Measurements from ENCODE around the gene PHC2.

Gene PHC2

GRCh38 chr1:33330906-33331305, 100.0 kb downstream of the PHC2 start:
- no peak for ATAC-seq
- TF ChIP-seq OSR1 (CRISPR knock-in tag; IDR thresholded peaks at IDR 0.05) (no peak), CREB5 (CRISPR knock-in tag; IDR thresholded peaks at IDR 0.05; ENCODE audit: low read depth) (no peak), ZNF70 (CRISPR knock-in tag; IDR thresholded peaks at IDR 0.05) (no peak), BACH2 (CRISPR knock-in tag; IDR thresholded peaks at IDR 0.05; ENCODE audit: borderline replicate concordance) (no peak), ZC3H10 (CRISPR knock-in tag; IDR thresholded peaks at IDR 0.05) (no peak), CSRNP3 (CRISPR knock-in tag; IDR thresholded peaks at IDR 0.05) (no peak), CSDC2 (CRISPR knock-in tag; IDR thresholded peaks at IDR 0.05) (no peak), PATZ1 (CRISPR knock-in tag; IDR thresholded peaks at IDR 0.05; ENCODE audit: borderline replicate concordance) (no peak), SNAI2 (CRISPR knock-in tag; IDR thresholded peaks at IDR 0.05) (no peak), TOX (CRISPR knock-in tag; IDR thresholded peaks at IDR 0.05; ENCODE audit: borderline replicate concordance) (no peak), ZFP30 (CRISPR knock-in tag; IDR thresholded peaks at IDR 0.05) (no peak), ESRRG (CRISPR knock-in tag; IDR thresholded peaks at IDR 0.05) (no peak), GLIS3 (CRISPR knock-in tag; IDR thresholded peaks at IDR 0.05) (no peak), ZFP3 (CRISPR knock-in tag; IDR thresholded peaks at IDR 0.05) (no peak), RARB (CRISPR knock-in tag; IDR thresholded peaks at IDR 0.05) (no peak)

- no peak for ATAC-seq
- TF ChIP-seq POU6F1 (CRISPR knock-in tag; IDR thresholded peaks at IDR 0.05; ENCODE audit: borderline replicate concordance, low read depth) (no peak), ZFP3 (CRISPR knock-in tag; IDR thresholded peaks at IDR 0.05) (no peak), BACH2 (CRISPR knock-in tag; IDR thresholded peaks at IDR 0.05; ENCODE audit: borderline replicate concordance) (no peak), ZFP30 (CRISPR knock-in tag; IDR thresholded peaks at IDR 0.05) (no peak), TOX (CRISPR knock-in tag; IDR thresholded peaks at IDR 0.05; ENCODE audit: borderline replicate concordance) (no peak), TSHZ2 (CRISPR knock-in tag; IDR thresholded peaks at IDR 0.05) (no peak), TCF4 (CRISPR knock-in tag; IDR thresholded peaks at IDR 0.05; ENCODE audit: borderline replicate concordance) (no peak), ISL1 (CRISPR knock-in tag; IDR thresholded peaks at IDR 0.05) (no peak), SNAI2 (CRISPR knock-in tag; IDR thresholded peaks at IDR 0.05) (no peak), OSR1 (CRISPR knock-in tag; IDR thresholded peaks at IDR 0.05) (no peak), ESRRG (CRISPR knock-in tag; IDR thresholded peaks at IDR 0.05) (no peak), CREB5 (CRISPR knock-in tag; IDR thresholded peaks at IDR 0.05; ENCODE audit: low read depth) (no peak), CSRNP3 (CRISPR knock-in tag; IDR thresholded peaks at IDR 0.05) (no peak), CSDC2 (CRISPR knock-in tag; IDR thresholded peaks at IDR 0.05) (no peak)
These were observed 100.5 kb downstream of the PHC2 start for GRCh38 chr1:33330361-33330890.
